ENCODE results near the gene PRAC2.

DNA sequence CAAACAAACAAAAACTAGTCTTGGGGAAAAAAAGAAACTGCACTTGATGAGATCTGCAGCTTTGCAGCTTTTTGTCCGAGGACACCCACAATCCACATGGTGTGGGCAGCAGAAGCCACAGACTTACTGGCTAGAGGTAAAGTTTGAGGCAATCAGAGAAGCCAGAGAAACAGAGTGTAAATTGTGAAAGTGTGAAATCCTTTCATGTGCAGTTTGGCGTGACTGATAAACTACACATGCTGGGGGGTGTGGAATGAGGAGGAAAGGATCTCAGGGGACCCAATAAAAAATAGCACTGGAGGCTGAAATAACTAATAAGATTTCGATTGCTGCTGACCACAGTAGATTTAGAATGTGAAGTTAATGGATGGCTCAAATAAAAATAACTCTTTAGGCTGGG lies 48.0 kb downstream of the PRAC2 start:
- TF ChIP-seq, protein P1, sequence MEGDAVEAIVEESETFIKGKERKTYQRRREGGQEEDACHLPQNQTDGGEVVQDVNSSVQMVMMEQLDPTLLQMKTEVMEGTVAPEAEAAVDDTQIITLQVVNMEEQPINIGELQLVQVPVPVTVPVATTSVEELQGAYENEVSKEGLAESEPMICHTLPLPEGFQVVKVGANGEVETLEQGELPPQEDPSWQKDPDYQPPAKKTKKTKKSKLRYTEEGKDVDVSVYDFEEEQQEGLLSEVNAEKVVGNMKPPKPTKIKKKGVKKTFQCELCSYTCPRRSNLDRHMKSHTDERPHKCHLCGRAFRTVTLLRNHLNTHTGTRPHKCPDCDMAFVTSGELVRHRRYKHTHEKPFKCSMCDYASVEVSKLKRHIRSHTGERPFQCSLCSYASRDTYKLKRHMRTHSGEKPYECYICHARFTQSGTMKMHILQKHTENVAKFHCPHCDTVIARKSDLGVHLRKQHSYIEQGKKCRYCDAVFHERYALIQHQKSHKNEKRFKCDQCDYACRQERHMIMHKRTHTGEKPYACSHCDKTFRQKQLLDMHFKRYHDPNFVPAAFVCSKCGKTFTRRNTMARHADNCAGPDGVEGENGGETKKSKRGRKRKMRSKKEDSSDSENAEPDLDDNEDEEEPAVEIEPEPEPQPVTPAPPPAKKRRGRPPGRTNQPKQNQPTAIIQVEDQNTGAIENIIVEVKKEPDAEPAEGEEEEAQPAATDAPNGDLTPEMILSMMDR (IDR thresholded peaks at IDR 0.05; ENCODE audit: control extremely low read depth in 1 of 3, insufficient read depth in 1 of 3, low read depth in 1 of 3, low read length in 3 of 3), result no peak
- TF ChIP-seq RBBP5 (IDR thresholded peaks at IDR 0.05; ENCODE audit: borderline replicate concordance, low read depth, low read length) (no peak), RFX5 (IDR thresholded peaks at IDR 0.05; ENCODE audit: borderline replicate concordance, low read depth, low read length) (no peak)
- TF ChIP-seq, protein P2, sequence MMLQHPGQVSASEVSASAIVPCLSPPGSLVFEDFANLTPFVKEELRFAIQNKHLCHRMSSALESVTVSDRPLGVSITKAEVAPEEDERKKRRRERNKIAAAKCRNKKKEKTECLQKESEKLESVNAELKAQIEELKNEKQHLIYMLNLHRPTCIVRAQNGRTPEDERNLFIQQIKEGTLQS (IDR thresholded peaks at IDR 0.05; ENCODE audit: insufficient read depth, low read depth, low read length), result no peak

Measured in H1 (cell line).